GM18505 (cell line): ENCODE data around the gene IGFBP7.

ENCODE experiments used
- ATAC-seq: cut with Tn5 transposase; IDR thresholded peaks from one replicate; pipeline ENCODE4 v1.9.1; 2021; ENCODE audit not compliant: unreplicated experiment
- POLR2A ChIP-seq: IDR thresholded peaks from 4 replicates; pipeline ENCODE4 v1.6.1; 2011; ENCODE audit warnings: borderline replicate concordance; ENCODE audit not compliant: insufficient read depth, insufficient read length; ENCODE audit errors: extremely low read depth

Gene IGFBP7

GRCh38 chr4:57147335-57148060, 37.3 kb upstream of the IGFBP7 start:
- no peak for TF ChIP-seq POLR2A
- ATAC-seq: no peak

- TF ChIP-seq POLR2A: no peak
- ATAC-seq: no peak
These were observed 36.3 kb upstream of the IGFBP7 start for GRCh38 chr4:57146444-57146843.

GRCh38 chr4:57144466-57144865, 34.3 kb upstream of the IGFBP7 start:
- no peak for ATAC-seq
- TF ChIP-seq POLR2A: no peak

GRCh38 chr4:57139783-57140182, 29.6 kb upstream of the IGFBP7 start:
- ATAC-seq: no peak
- no peak for TF ChIP-seq POLR2A

GRCh38 chr4:57137261-57137660, 27.1 kb upstream of the IGFBP7 start:
- no peak for TF ChIP-seq POLR2A
- ATAC-seq: no peak

- ATAC-seq: no peak
These were observed 26.1 kb upstream of the IGFBP7 start for GRCh38 chr4:57136281-57136680.

GRCh38 chr4:57132743-57133137, 22.6 kb upstream of the IGFBP7 start:
- no peak for ATAC-seq

More at GRCh38 chr4:57136281-57136680, 26.1 kb upstream of the IGFBP7 start:
- no peak for TF ChIP-seq POLR2A

GRCh38 chr4:57131849-57132742, 21.9 kb upstream of the IGFBP7 start:
- no peak for TF ChIP-seq POLR2A
- no peak for ATAC-seq

More at GRCh38 chr4:57132743-57133137, 22.6 kb upstream of the IGFBP7 start:
- TF ChIP-seq POLR2A: no peak

GRCh38 chr4:57129477-57129876, 19.3 kb upstream of the IGFBP7 start:
- no peak for ATAC-seq
- no peak for TF ChIP-seq POLR2A

GRCh38 chr4:57127361-57127760, 17.2 kb upstream of the IGFBP7 start:
- TF ChIP-seq POLR2A: no peak
- no peak for ATAC-seq

GRCh38 chr4:57125996-57126395, 15.8 kb upstream of the IGFBP7 start:
- ATAC-seq: no peak
- no peak for TF ChIP-seq POLR2A

GRCh38 chr4:57124145-57124544, 14.0 kb upstream of the IGFBP7 start:
- TF ChIP-seq POLR2A: no peak
- no peak for ATAC-seq

- no peak for ATAC-seq
- no peak for TF ChIP-seq POLR2A
These were observed 12.8 kb upstream of the IGFBP7 start for GRCh38 chr4:57122959-57123358.
